Stimulated activated CD4-positive, alpha-beta T cell treated with anti-CD3 and anti-CD28 coated beads, Interleukin-1b, Interleukin-23, amount 100 ng/mL, for 4 hours (primary cell): ENCODE results near the gene HEATR9.

ENCODE experiments used
- DNase-seq, 2 donors: peaks; one replicate each; pipeline ENCODE4 v3.0.0-alpha.2; 2020; ENCODE audit warnings: low read depth in 2 of 2

Gene HEATR9

GRCh38 chr17:35809855-35810461, 58.7 kb downstream of the HEATR9 start:
- peak in 1 of 2 donors; percentile 18 for DNase-seq

GRCh38 chr17:35808962-35809854, 59.5 kb downstream of the HEATR9 start, which contains the start of gene TAF15:
TSS of gene TAF15 (plus strand) at chr17:35809484. CDS start at chr17:35809570, 86 bp downstream.
- peak; percentile 88 for DNase-seq

GRCh38 chr17:35808240-35808961, 60.3 kb downstream of the HEATR9 start:
- no peak for DNase-seq

- no peak for DNase-seq
Measured at GRCh38 chr17:35807371-35808144, 61.1 kb downstream of the HEATR9 start.
